ENCODE measurements around the gene PRTFDC1. TPM values are rescaled to one million over a fixed set of nuclear protein-coding genes. Genes with fewer than 3 reads are reported as not detected.

PRTFDC1 gene
- polyA plus RNA-seq, 1 donor (not counting 4 experiments of a cell fraction or from before 2014, with no cell fraction given), result 2.2 TPM

DNA sequence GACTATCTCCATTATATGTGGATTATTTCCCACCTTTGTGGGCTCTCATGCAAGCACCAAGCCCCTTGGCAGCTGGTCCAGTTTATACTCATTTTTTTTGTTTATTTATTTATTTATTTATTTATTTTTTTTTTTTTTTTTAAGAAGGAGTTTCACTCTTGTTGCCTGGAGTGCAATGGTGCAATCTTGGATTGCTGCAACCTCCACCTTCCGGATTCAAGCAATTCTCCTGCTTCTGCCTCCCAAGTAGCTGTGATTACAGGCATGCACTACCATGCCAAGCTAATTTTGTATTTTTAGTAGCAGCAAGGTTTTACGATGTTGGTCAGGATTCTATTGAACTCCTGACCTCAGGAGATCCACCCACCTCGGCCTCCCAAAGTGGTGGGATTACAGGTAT, 2.8 kb downstream of the PRTFDC1 start:
- Histone ChIP-seq H3K27me3 (ENCODE audit: control insufficient read depth, extremely low read depth, insufficient read depth, low read length) (no peaks in the 10 kb centered on the region), H3K36me3 (ENCODE audit: control insufficient read depth in 2 of 2, extremely low read depth in 1 of 2, insufficient read depth in 2 of 2, low read length in 2 of 2) (no peaks in the 10 kb centered on the region), H3K79me2 (ENCODE audit: control insufficient read depth, insufficient read depth, low read length) (no peaks in the 10 kb centered on the region), H3K4me2 (ENCODE audit: control insufficient read depth, extremely low read depth, insufficient read depth, low read depth, low read length) (no peak overlapping the region), H3K9me1 (ENCODE audit: control insufficient read depth, extremely low read depth, insufficient read depth, low read length) (no peaks in the 10 kb centered on the region), H3K4me1 (ENCODE audit: control insufficient read depth, extremely low read depth, insufficient read depth, low read length) (peaks cover 27% of the 10 kb centered on the region), H3K4me3 (ENCODE audit: control insufficient read depth in 2 of 3, extremely low read depth in 1 of 3, insufficient read depth in 2 of 3, low read depth in 1 of 3, low read length in 3 of 3) (no peak overlapping the region), H4K20me1 (ENCODE audit: control insufficient read depth, extremely low read depth, insufficient read depth, low read length) (no peaks in the 10 kb centered on the region), H2AFZ (ENCODE audit: control insufficient read depth, low read length) (no peak overlapping the region), H3K9me3 (ENCODE audit: control insufficient read depth, low read depth, low read length) (no peaks in the 10 kb centered on the region), H3K9ac (ENCODE audit: control insufficient read depth, extremely low read depth, insufficient read depth, low read length) (no peak overlapping the region), H3K27ac (ENCODE audit: control insufficient read depth, insufficient read depth, low read length) (no peak overlapping the region)
- TF ChIP-seq, protein P1, sequence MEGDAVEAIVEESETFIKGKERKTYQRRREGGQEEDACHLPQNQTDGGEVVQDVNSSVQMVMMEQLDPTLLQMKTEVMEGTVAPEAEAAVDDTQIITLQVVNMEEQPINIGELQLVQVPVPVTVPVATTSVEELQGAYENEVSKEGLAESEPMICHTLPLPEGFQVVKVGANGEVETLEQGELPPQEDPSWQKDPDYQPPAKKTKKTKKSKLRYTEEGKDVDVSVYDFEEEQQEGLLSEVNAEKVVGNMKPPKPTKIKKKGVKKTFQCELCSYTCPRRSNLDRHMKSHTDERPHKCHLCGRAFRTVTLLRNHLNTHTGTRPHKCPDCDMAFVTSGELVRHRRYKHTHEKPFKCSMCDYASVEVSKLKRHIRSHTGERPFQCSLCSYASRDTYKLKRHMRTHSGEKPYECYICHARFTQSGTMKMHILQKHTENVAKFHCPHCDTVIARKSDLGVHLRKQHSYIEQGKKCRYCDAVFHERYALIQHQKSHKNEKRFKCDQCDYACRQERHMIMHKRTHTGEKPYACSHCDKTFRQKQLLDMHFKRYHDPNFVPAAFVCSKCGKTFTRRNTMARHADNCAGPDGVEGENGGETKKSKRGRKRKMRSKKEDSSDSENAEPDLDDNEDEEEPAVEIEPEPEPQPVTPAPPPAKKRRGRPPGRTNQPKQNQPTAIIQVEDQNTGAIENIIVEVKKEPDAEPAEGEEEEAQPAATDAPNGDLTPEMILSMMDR (optimal IDR thresholded peaks at IDR 0.05 in 1 of 3, IDR thresholded peaks at IDR 0.05 in 1 of 3, conservative IDR thresholded peaks at IDR 0.05 in 1 of 3; ENCODE audit: extremely low read depth in 1 of 3, insufficient read depth in 2 of 3, low read length in 3 of 3), result no peak
- TF ChIP-seq EZH2 (IDR thresholded peaks at IDR 0.05; ENCODE audit: low read length), result no peak
- FAIRE-seq, result no peak
- dilution Hi-C loops (cut with MboI; ENCODE audit: extremely low pct_ligation_motif_present, low sequenced_read_pairs), result no loop called here
- no peak for DNase-seq (ENCODE audit: low read depth, low spot score)

GRCh38 chr10:24947304-24948097, 4.9 kb downstream of the PRTFDC1 start:
- Histone ChIP-seq H4K20me1 (ENCODE audit: control insufficient read depth, extremely low read depth, insufficient read depth, low read length) (no peaks in the 10 kb centered on the region), H3K27ac (ENCODE audit: control insufficient read depth, insufficient read depth, low read length) (peak overlapping the region; percentile 22), H3K36me3 (ENCODE audit: control insufficient read depth in 2 of 2, extremely low read depth in 1 of 2, insufficient read depth in 2 of 2, low read length in 2 of 2) (no peaks in the 10 kb centered on the region), H3K27me3 (ENCODE audit: control insufficient read depth, extremely low read depth, insufficient read depth, low read length) (no peaks in the 10 kb centered on the region), H3K79me2 (ENCODE audit: control insufficient read depth, insufficient read depth, low read length) (no peaks in the 10 kb centered on the region), H3K4me1 (ENCODE audit: control insufficient read depth, extremely low read depth, insufficient read depth, low read length) (peaks cover 22% of the 10 kb centered on the region), H3K9me1 (ENCODE audit: control insufficient read depth, extremely low read depth, insufficient read depth, low read length) (no peaks in the 10 kb centered on the region), H3K4me2 (ENCODE audit: control insufficient read depth, extremely low read depth, insufficient read depth, low read depth, low read length) (no peak overlapping the region), H3K4me3 (ENCODE audit: control insufficient read depth in 2 of 3, extremely low read depth in 1 of 3, insufficient read depth in 2 of 3, low read depth in 1 of 3, low read length in 3 of 3) (no peak overlapping the region), H3K9me3 (ENCODE audit: control insufficient read depth, low read depth, low read length) (no peaks in the 10 kb centered on the region), H3K9ac (ENCODE audit: control insufficient read depth, extremely low read depth, insufficient read depth, low read length) (peak overlapping the region; percentile 1), H2AFZ (ENCODE audit: control insufficient read depth, low read length) (no peak overlapping the region)
- dilution Hi-C loops (cut with MboI; ENCODE audit: extremely low pct_ligation_motif_present, low sequenced_read_pairs), result no loop called here
- FAIRE-seq, result no peak
- TF ChIP-seq, protein P1 (optimal IDR thresholded peaks at IDR 0.05 in 1 of 3, IDR thresholded peaks at IDR 0.05 in 1 of 3, conservative IDR thresholded peaks at IDR 0.05 in 1 of 3; ENCODE audit: extremely low read depth in 1 of 3, insufficient read depth in 2 of 3, low read length in 3 of 3), result no peak
- no peak for TF ChIP-seq EZH2 (IDR thresholded peaks at IDR 0.05; ENCODE audit: low read length)
- no peak for DNase-seq (ENCODE audit: low read depth, low spot score)
